Endothelial cell of umbilical vein (primary cell): ENCODE data around the gene EFHB. TPM values are rescaled to one million over a fixed set of nuclear protein-coding genes. Genes with fewer than 3 reads are reported as not detected.
"Not testable (repeated sequence)": the region's sequence is repeated elsewhere in the genome, so short reads cannot be mapped to it uniquely, and the experiment has no call there.

Source experiments
- BruUV-seq: library from RNA; stranded (reverse); fragments of 400-500 nt; replicated peaks from 2 replicates; lab custom pipeline; 2021; lab: Mats Ljungman, UMichigan
- CTCF ChIA-PET: fragments of 300-600, 350-600 bp; sonication (Branson Sonifier 250); formaldehyde crosslinking; loops from one replicate; lab custom pipeline; 2021; ENCODE audit warnings: antibody characterized with exemption, inconsistent platforms; lab: Charles Lee
- POLR2A ChIA-PET: fragments of 300-600, 350-600 bp; sonication (Branson Sonifier 250); formaldehyde crosslinking; loops from one replicate; lab custom pipeline; 2021; ENCODE audit warnings: antibody characterized with exemption, inconsistent platforms; lab: Charles Lee
- DNase-seq: peaks from one replicate; pipeline ENCODE4 v3.0.0-alpha.2; 2011; ENCODE audit warnings: low read depth, low spot score
- FAIRE-seq: peaks from 2 replicates; lab custom pipeline; 2011; peaks lifted over from hg19 to GRCh38; lab: Jason Lieb, UNC
- H2AFZ ChIP-seq: 2 replicates; pipeline ENCODE4 v1.6.0; 2012; ENCODE audit warnings: low read depth, low read length, control low read depth, inconsistent platforms
- H3K27ac ChIP-seq: 2 replicates; pipeline ENCODE4 v1.5.1; 2011; ENCODE audit warnings: low read depth, mild to moderate bottlenecking, control low read depth, low read length, moderate library complexity; ENCODE audit not compliant: insufficient read depth
- H3K27me3 ChIP-seq, 2 experiments: 2 replicates each; pipeline versions ENCODE4 v1.6.0 to v1.6.1; 2011; ENCODE audit warnings: low read length in 2 of 2, mixed read lengths in 1 of 2; ENCODE audit not compliant: control insufficient read depth in 2 of 2, insufficient read depth in 2 of 2
- H3K36me3 ChIP-seq, 2 experiments: 2 replicates in 1 of 2; 3 replicates in 1 of 2; pipeline ENCODE4 v1.5.1; 2011; ENCODE audit warnings: low read length in 2 of 2, mild to moderate bottlenecking in 1 of 2, moderate library complexity in 1 of 2; ENCODE audit not compliant: control insufficient read depth in 2 of 2, insufficient read depth in 2 of 2; ENCODE audit errors: extremely low read depth in 1 of 2
- H3K4me1 ChIP-seq: 3 replicates; pipeline ENCODE4 v1.5.1; 2011; ENCODE audit warnings: mild to moderate bottlenecking, low read length; ENCODE audit not compliant: control insufficient read depth, insufficient read depth; ENCODE audit errors: extremely low read depth
- H3K4me2 ChIP-seq: 2 replicates; pipeline ENCODE4 v1.6.1; 2011; ENCODE audit warnings: low read length, control low read depth, mixed read lengths; ENCODE audit not compliant: insufficient read depth
- H3K4me3 ChIP-seq, 3 experiments: fragments of 200-600 bp in 1 of 3; sonication (generic), shearing (Covaris generic) in 1 of 3; replicated peaks in 1 of 3; 2 replicates each; pipeline ENCODE4 v1.5.1; 2011 to 2016; ENCODE audit warnings: control low read depth in 3 of 3, low read length in 3 of 3, mild to moderate bottlenecking in 2 of 3, inconsistent platforms in 1 of 3, low read depth in 1 of 3, moderate library complexity in 1 of 3; ENCODE audit not compliant: insufficient read depth in 1 of 3
- H3K79me2 ChIP-seq: 2 replicates; pipeline ENCODE4 v1.6.0; 2012; ENCODE audit warnings: low read length, inconsistent platforms; ENCODE audit not compliant: control insufficient read depth, insufficient read depth
- H3K9ac ChIP-seq: replicated peaks from 2 replicates; pipeline ENCODE3; 2011; ENCODE audit warnings: low read length, control low read depth; ENCODE audit not compliant: insufficient read depth; ENCODE audit errors: extremely low read depth
- H3K9me1 ChIP-seq: replicated peaks from 3 replicates; pipeline ENCODE4 v1.6.0; 2011; ENCODE audit warnings: mild to moderate bottlenecking, low read length; ENCODE audit not compliant: control insufficient read depth, insufficient read depth; ENCODE audit errors: extremely low read depth
- H3K9me3 ChIP-seq: replicated peaks from 2 replicates; pipeline ENCODE4 v1.5.1; 2012; ENCODE audit warnings: low read length, inconsistent platforms; ENCODE audit not compliant: control insufficient read depth, insufficient read depth
- H4K20me1 ChIP-seq: replicated peaks from 2 replicates; pipeline ENCODE3; 2011; ENCODE audit warnings: mild to moderate bottlenecking, low read length; ENCODE audit not compliant: control insufficient read depth, insufficient read depth; ENCODE audit errors: extremely low read depth
- FOS ChIP-seq: IDR thresholded peaks from 2 replicates; pipeline ENCODE4 v1.6.1; 2011; ENCODE audit warnings: mild to moderate bottlenecking, low read length, moderate library complexity, borderline replicate concordance; ENCODE audit not compliant: insufficient read depth
- JUN ChIP-seq: IDR thresholded peaks from 2 replicates; pipeline ENCODE4 v1.6.1; 2011; ENCODE audit warnings: borderline replicate concordance, low read depth; ENCODE audit not compliant: insufficient read length, insufficient read depth
- POLR2A ChIP-seq: IDR thresholded peaks from 2 replicates; pipeline ENCODE4 v1.6.1; 2012; ENCODE audit warnings: low read depth, mild to moderate bottlenecking, control low read depth, low read length
- dilution Hi-C: fragments of 300-500 bp; cut with MboI; formaldehyde crosslinking; loops from one replicate; pipeline ENCODE4 v1.15.0; 2019; ENCODE audit warnings: low sequenced_read_pairs; ENCODE audit not compliant: extremely low pct_ligation_motif_present
- intact Hi-C: fragments of 100-400 bp; cut with micrococcal nuclease; formaldehyde crosslinking; loops from one replicate; pipeline ENCODE4 v1.10.0; 2022
- polyA plus RNA-seq, 4 experiments: library from polyadenylated mRNA; depleted of rRNA in 3 of 4; stranded (reverse) in 3 of 4; unstranded in 1 of 4; fragments of >200 nt; gene quantifications; 2 replicates each; pipeline versions ENCODE4 v1.2.1 to v1.2.3, GENCODE V29; 2011 to 2012; ENCODE audit warnings: missing spikeins in 1 of 4
- total RNA-seq: library from RNA; stranded (reverse); gene quantifications from 2 replicates; pipeline ENCODE4 v1.2.3, GENCODE V29; 2021
- TF ChIP-seq, protein P1 (sequence below): IDR thresholded peaks from 2 replicates; pipeline ENCODE4 v1.6.1; 2011; ENCODE audit not compliant: insufficient read depth, insufficient read length

The EFHB gene
- total and polyA plus RNA-seq, 2 donors (not counting 3 experiments of a cell fraction or from before 2014, with no cell fraction given) = 0.82 TPM; not detected in 1

DNA sequence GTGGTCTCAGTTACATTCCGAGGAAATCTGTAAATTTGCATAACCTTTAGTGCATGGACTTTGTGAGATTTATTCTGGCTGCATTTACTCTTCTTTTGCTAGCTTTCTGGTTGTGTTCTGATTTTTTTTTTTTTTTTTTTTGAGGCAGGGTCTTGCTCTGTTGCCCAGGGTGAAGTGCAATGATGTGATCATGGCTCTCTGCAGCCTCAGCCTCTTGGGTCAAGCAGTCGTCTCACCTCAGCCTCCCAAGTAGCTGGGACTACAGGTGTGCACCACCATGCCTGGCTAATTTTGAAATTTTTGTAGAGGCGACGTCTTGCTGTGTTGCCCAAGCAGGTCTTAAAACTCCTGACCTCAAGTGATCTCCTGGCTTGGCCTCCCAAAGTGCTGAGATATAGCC lies 25.5 kb upstream of the EFHB start:
- H3K79me2 ChIP-seq = peaks cover 94% of the 10 kb centered on the region
- peaks cover 4% of the 10 kb centered on the region for H4K20me1 ChIP-seq
- no peak overlapping the region for H3K4me3 ChIP-seq
- no peak overlapping the region for H3K4me2 ChIP-seq
- H3K36me3 ChIP-seq = peaks cover 8 to 11% of the 10 kb centered on the region in 2 experiments
- H3K27me3 ChIP-seq = no peaks in the 10 kb centered on the region
- no peaks in the 10 kb centered on the region for H3K9me1 ChIP-seq
- POLR2A ChIA-PET = no interaction called here
- intact Hi-C loops (no loop called here), dilution Hi-C loops (no loop called here)
- H3K9ac ChIP-seq = no peak overlapping the region
- no peak for FAIRE-seq
- TF ChIP-seq FOS = no peak
- TF ChIP-seq, protein P1, sequence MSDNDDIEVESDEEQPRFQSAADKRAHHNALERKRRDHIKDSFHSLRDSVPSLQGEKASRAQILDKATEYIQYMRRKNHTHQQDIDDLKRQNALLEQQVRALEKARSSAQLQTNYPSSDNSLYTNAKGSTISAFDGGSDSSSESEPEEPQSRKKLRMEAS = no peak
- TF ChIP-seq POLR2A = no peak
- TF ChIP-seq JUN = no peak
- CTCF ChIA-PET = interaction anchor here (1.0 kb wide), 1 partner anchor 11 kb away, joined by 3 read pairs; no protein-coding TSS in a partner anchor
- H3K27ac ChIP-seq = no peak overlapping the region
- BruUV-seq = no TSS peak
- H3K9me3 ChIP-seq = no peaks in the 10 kb centered on the region
- no peak overlapping the region for H2AFZ ChIP-seq
- H3K4me1 ChIP-seq = no peaks in the 10 kb centered on the region
- DNase-seq = no peak

- H3K4me1 ChIP-seq, H3K4me3 ChIP-seq, H3K9ac ChIP-seq, BruUV-seq, DNase-seq, H3K9me3 ChIP-seq, H3K4me2 ChIP-seq, FAIRE-seq, H3K27ac ChIP-seq, H3K9me1 ChIP-seq, H2AFZ ChIP-seq, intact Hi-C loops, H4K20me1 ChIP-seq, H3K27me3 ChIP-seq, dilution Hi-C loops: not testable (repeated sequence)
- ChIA-PET POLR2A (interaction anchor here (1.2 kb wide), 1 partner anchor 8 kb away, joined by 3 read pairs; no protein-coding TSS in a partner anchor), CTCF (interaction anchor here (1.2 kb wide), 1 partner anchor 87 kb away, joined by 4 read pairs; no protein-coding TSS in a partner anchor)
- peaks cover 93% of the 10 kb centered on the region for H3K79me2 ChIP-seq
- H3K36me3 ChIP-seq = peaks cover 8 to 15% of the 10 kb centered on the region in 2 experiments
Measured at GRCh38 chr3:19957354-19957753, 23.3 kb upstream of the EFHB start.
